Activated naive CD8-positive, alpha-beta T cell treated with anti-CD3 and anti-CD28 coated beads, Interleukin-2, amount 50 U/mL, for 24 hours (primary cell): Measurements from ENCODE around the gene TRIM58.

Source experiments
- ATAC-seq: fragments of 150-1000 bp; cut with Tn5 transposase; one replicate; pipeline ENCODE4 v1.10.0; 2021
- DNase-seq: peaks from one replicate; pipeline ENCODE4 v3.0.0; 2021
- H3K27ac Mint-ChIP-seq: one replicate; pipeline ENCODE4 v1.8.0; 2021; ENCODE audit warnings: mild to moderate bottlenecking, mixed read lengths
- H3K27me3 Mint-ChIP-seq: one replicate; pipeline ENCODE4 v1.8.0; 2021; ENCODE audit warnings: mixed read lengths
- H3K36me3 Mint-ChIP-seq: one replicate; pipeline ENCODE4 v1.8.0; 2021; ENCODE audit warnings: low read depth, mixed read lengths
- H3K4me1 Mint-ChIP-seq: one replicate; pipeline ENCODE4 v1.8.0; 2021; ENCODE audit warnings: mixed read lengths
- H3K4me3 Mint-ChIP-seq: one replicate; pipeline ENCODE4 v1.8.0; 2021; ENCODE audit warnings: mild to moderate bottlenecking, moderate library complexity, mixed read lengths
- H3K9me3 Mint-ChIP-seq: one replicate; pipeline ENCODE4 v1.8.0; 2021; ENCODE audit warnings: mixed read lengths

TRIM58 gene

GRCh38 chr1:247908766-247909165 is 51.8 kb downstream of the TRIM58 start:
- H3K4me3 Mint-ChIP-seq, result no peak overlapping the region
- ATAC-seq, result no peak
- H3K9me3 Mint-ChIP-seq, result peaks cover 10% of the 10 kb centered on the region
- no peak overlapping the region for H3K27ac Mint-ChIP-seq
- H3K27me3 Mint-ChIP-seq, result peaks cover 2% of the 10 kb centered on the region
- no peaks in the 10 kb centered on the region for H3K36me3 Mint-ChIP-seq
- no peak for DNase-seq
- peaks cover 19% of the 10 kb centered on the region for H3K4me1 Mint-ChIP-seq

DNA sequence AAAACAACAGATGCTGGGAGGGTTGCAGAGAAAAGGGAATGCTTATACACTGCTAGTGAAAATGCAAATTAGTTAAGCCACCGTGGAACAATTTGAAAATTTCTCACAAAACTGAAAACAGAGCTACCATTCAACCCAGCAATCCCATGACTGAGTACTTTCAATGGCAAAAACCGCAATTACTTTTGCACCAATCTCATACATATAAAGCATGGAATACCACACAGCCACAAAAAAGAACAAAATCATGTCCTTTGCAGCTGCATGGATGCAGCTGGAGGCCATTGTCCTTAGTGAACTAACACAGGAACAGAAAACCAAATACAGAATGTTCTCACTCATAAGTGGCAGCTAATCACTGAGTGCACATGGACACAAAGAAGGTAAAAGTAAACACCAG is 56.8 kb downstream of the TRIM58 start:
- no peak overlapping the region for H3K4me3 Mint-ChIP-seq
- no peaks in the 10 kb centered on the region for H3K36me3 Mint-ChIP-seq
- H3K27me3 Mint-ChIP-seq, result peaks cover 2% of the 10 kb centered on the region
- H3K9me3 Mint-ChIP-seq, result no peaks in the 10 kb centered on the region
- no peaks in the 10 kb centered on the region for H3K4me1 Mint-ChIP-seq
- DNase-seq, result no peak
- no peak overlapping the region for H3K27ac Mint-ChIP-seq
- no peak for ATAC-seq

DNA sequence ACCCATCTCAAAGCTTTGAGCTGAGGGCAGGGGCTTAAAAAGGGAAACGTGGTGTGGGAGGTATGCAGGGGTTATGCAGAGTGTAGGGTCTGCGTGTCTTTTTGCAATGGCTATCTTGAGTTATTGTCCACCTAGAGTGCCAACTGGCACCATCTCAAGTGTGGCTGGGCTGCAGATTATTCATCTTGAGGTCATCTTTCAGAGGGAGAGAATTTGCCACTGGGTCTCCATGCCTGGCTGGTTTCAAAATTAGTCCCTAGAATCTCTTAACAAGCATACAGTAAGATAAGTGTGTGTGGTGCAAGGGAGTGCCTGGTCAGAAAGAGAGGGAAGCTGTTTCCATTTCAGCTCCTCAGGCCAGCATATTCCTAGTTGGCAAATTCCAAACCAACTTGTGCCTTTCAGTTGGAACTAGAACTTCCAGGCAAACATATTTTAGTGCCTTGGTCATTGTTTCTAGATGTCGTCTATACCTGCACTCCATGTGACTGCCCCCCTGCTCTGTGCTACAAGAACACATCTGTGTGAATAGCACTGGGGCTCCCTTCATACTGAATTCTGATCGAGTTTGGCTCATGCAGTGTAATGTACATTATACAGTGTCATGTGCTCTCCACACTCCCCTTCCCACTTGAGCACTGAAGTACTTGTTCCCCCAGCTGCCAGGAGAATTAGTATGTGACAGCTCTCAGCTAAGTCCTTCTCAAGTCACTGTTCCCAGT is 58.1 kb downstream of the TRIM58 start:
- DNase-seq, result no peak
- ATAC-seq, result no peak
- Mint-ChIP-seq H3K36me3 (no peaks in the 10 kb centered on the region), H3K4me1 (no peaks in the 10 kb centered on the region), H3K27ac (no peak overlapping the region), H3K4me3 (no peak overlapping the region), H3K9me3 (no peaks in the 10 kb centered on the region), H3K27me3 (peaks cover 2% of the 10 kb centered on the region)

DNA sequence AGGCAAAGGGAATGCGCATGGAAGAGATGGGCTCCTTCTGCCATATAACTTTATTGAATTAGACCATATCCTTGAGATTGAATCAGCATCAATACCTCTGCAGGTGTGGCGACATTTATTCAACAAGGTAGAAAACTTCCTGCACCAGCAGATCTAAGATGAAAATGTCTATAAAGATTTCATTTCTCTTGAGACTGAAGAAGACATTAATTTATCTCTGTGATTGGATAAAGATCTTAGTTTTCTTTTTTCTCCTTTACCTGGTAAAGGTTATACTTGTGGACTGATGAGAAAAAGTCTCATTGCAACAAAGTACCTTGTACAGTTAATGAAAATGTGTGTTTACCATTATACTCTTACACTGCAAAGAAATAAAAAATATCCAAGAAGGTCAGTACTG is 63.0 kb downstream of the TRIM58 start, which contains the start of gene OR2T8:
OR2T8 (plus strand) TSS at position 301 of the 400 bp plus-strand sequence. CDS start 766 bp downstream, outside the sequence.
- H3K4me3 Mint-ChIP-seq, result no peak within 1 kb of the TSS
- H3K27me3 Mint-ChIP-seq, result peaks cover 2% of the 10 kb centered on the region
- no peaks in the 10 kb centered on the region for H3K9me3 Mint-ChIP-seq
- DNase-seq (no peak), ATAC-seq (no peak)
- no peaks in the 10 kb centered on the region for H3K4me1 Mint-ChIP-seq
- no peaks in the 10 kb centered on the region for H3K36me3 Mint-ChIP-seq
- no peak within 1 kb of the TSS for H3K27ac Mint-ChIP-seq

DNA sequence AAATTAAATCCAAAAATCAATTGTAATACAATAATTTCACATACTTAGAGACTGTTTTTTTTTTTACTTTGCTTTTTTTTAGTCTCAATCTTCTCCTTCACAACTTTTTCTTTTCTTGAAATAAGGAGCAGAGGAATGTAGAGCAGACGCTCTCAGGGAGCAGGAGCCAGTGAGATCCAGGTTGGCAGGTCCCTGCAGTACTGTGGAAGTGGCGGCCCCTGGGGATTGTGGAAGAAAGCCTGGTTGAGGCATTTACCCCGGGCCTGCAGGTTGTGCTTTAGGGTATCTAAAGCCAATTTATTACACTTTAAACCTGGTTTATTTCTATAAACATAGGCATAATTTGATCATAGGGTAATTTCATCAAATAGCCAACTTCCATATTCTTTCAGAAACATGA is 67.0 kb downstream of the TRIM58 start:
- ATAC-seq (no peak), DNase-seq (no peak)
- no peaks in the 10 kb centered on the region for H3K4me1 Mint-ChIP-seq
- H3K27me3 Mint-ChIP-seq, result no peaks in the 10 kb centered on the region
- no peaks in the 10 kb centered on the region for H3K9me3 Mint-ChIP-seq
- no peak overlapping the region for H3K4me3 Mint-ChIP-seq
- no peak overlapping the region for H3K27ac Mint-ChIP-seq
- no peaks in the 10 kb centered on the region for H3K36me3 Mint-ChIP-seq

- Mint-ChIP-seq H3K36me3 (no peaks in the 10 kb centered on the region), H3K27ac (no peak within 1 kb of the TSS), H3K27me3 (no peaks in the 10 kb centered on the region)
Measured at GRCh38 chr1:247924868-247925267, 67.9 kb downstream of the TRIM58 start, which contains the start of gene OR2AJ1. Gene OR2AJ1 (plus strand): TSS chr1:247924889. CDS start chr1:247933769, 8,880 bp downstream.

More at GRCh38 chr1:247924868-247925267, 67.9 kb downstream of the TRIM58 start, which contains the start of gene OR2AJ1:
- Mint-ChIP-seq H3K9me3 (no peaks in the 10 kb centered on the region), H3K4me1 (no peaks in the 10 kb centered on the region), H3K4me3 (no peak within 1 kb of the TSS)
- ATAC-seq (no peak), DNase-seq (no peak)
